Natural killer cell (primary cell): ENCODE measurements around the gene KDM2B. TPM values are rescaled to one million over a fixed set of nuclear protein-coding genes. Genes with fewer than 3 reads are reported as not detected.

Experiments used
- ATAC-seq, 3 donors: fragments of 150-1000 bp in 2 of 3; fragments of 200-7000 bp in 1 of 3; cut with Tn5 transposase; 1 replicate in 1 of 3; 2 replicates in 2 of 3; pipeline ENCODE4 v1.10.0; 2021; ENCODE audit warnings: mild to moderate bottlenecking in 2 of 3, moderate library complexity in 2 of 3
- DNase-seq, 2 donors: peaks; one replicate each; pipeline versions ENCODE4 v3.0.0 to v3.0.0-alpha.2; 2013 to 2021; ENCODE audit warnings: mixed read lengths in 1 of 2
- H3K27ac ChIP-seq: one replicate; pipeline ENCODE4 v1.5.1; 2013; ENCODE audit warnings: mild to moderate bottlenecking, low read length
- H3K27me3 ChIP-seq: one replicate; pipeline ENCODE4 v1.6.1; 2013; ENCODE audit warnings: low read length; ENCODE audit not compliant: control insufficient read depth, insufficient read depth
- H3K36me3 ChIP-seq: one replicate; pipeline ENCODE4 v1.6.1; 2013; ENCODE audit warnings: low read length; ENCODE audit not compliant: control insufficient read depth, insufficient read depth
- H3K4me1 ChIP-seq: one replicate; pipeline ENCODE4 v1.6.1; 2013; ENCODE audit warnings: low read length; ENCODE audit not compliant: control insufficient read depth, insufficient read depth
- H3K4me3 ChIP-seq: one replicate; pipeline ENCODE4 v1.5.1; 2013; ENCODE audit warnings: low read length
- H3K9me3 ChIP-seq: one replicate; pipeline ENCODE4 v1.6.1; 2013; ENCODE audit warnings: low read length; ENCODE audit not compliant: control insufficient read depth, insufficient read depth
- H3K27ac Mint-ChIP-seq, 2 donors: one replicate each; pipeline ENCODE4 v1.8.0; 2022; ENCODE audit warnings: mild to moderate bottlenecking in 2 of 2, mixed read lengths in 2 of 2, moderate library complexity in 1 of 2
- H3K27me3 Mint-ChIP-seq, 2 donors: one replicate each; pipeline ENCODE4 v1.8.0; 2022; ENCODE audit warnings: low read depth in 2 of 2, mixed read lengths in 2 of 2
- H3K36me3 Mint-ChIP-seq: one replicate; pipeline ENCODE4 v1.8.0; 2022; ENCODE audit warnings: mixed read lengths
- H3K4me1 Mint-ChIP-seq, 2 donors: one replicate each; pipeline ENCODE4 v1.8.0; 2022; ENCODE audit warnings: mixed read lengths in 2 of 2
- H3K4me3 Mint-ChIP-seq: one replicate; pipeline ENCODE4 v1.8.0; 2022; ENCODE audit warnings: mild to moderate bottlenecking, moderate library complexity, mixed read lengths
- H3K9me3 Mint-ChIP-seq, 2 donors: one replicate each; pipeline ENCODE4 v1.8.0; 2022; ENCODE audit warnings: mixed read lengths in 2 of 2
- WGBS: methylation state at CpG from one replicate; pipeline ENCODE4 v1.1.7; 2013; ENCODE audit warnings: missing lambda C conversion rate; ENCODE audit not compliant: insufficient coverage; 5-methylcytosine and 5-hydroxymethylcytosine counted together
- intact Hi-C: fragments of 100-400 bp; cut with micrococcal nuclease; formaldehyde crosslinking; loops from one replicate; pipeline ENCODE4 v1.14.2; 2022
- total RNA-seq, 4 donors: library from RNA; stranded (reverse); fragments of 120-200 nt in 1 of 4; gene quantifications; one replicate each; pipeline versions ENCODE4 v1.2.3 to v1.2.4, GENCODE V29; 2013 to 2022
- TF ChIP-seq, protein P1 (sequence below): fragments of 200-600 bp; IDR thresholded peaks from one replicate; pipeline ENCODE4 v1.8.0; 2022; ENCODE audit warnings: antibody characterized with exemption

The KDM2B gene
- total RNA-seq, 3 donors from 2014 or later (not counting 1 experiment from before 2014, with no cell fraction given), result 97.3 to 106 (median 98.1) TPM

GRCh38 chr12:121454921-121455320, 125.9 kb downstream of the KDM2B start:
- no peak overlapping the region for H3K4me3 Mint-ChIP-seq
- ATAC-seq (no peak), DNase-seq (no peak)
- Histone ChIP-seq H3K27ac (no peak overlapping the region), H3K27me3 (no peaks in the 10 kb centered on the region), H3K4me3 (no peak overlapping the region), H3K4me1 (peaks cover 21% of the 10 kb centered on the region), H3K36me3 (no peaks in the 10 kb centered on the region), H3K9me3 (no peaks in the 10 kb centered on the region)
- no peaks in the 10 kb centered on the region for H3K27me3 Mint-ChIP-seq
- peak overlapping the region in 1 of 2 donors; percentile 69 for H3K27ac Mint-ChIP-seq
- no peaks in the 10 kb centered on the region for H3K9me3 Mint-ChIP-seq
- WGBS, result 95% methylated on average over 6 of the region's 6 CpGs
- H3K36me3 Mint-ChIP-seq, result no peaks in the 10 kb centered on the region
- intact Hi-C loops, result no loop called here
- TF ChIP-seq, protein P1, sequence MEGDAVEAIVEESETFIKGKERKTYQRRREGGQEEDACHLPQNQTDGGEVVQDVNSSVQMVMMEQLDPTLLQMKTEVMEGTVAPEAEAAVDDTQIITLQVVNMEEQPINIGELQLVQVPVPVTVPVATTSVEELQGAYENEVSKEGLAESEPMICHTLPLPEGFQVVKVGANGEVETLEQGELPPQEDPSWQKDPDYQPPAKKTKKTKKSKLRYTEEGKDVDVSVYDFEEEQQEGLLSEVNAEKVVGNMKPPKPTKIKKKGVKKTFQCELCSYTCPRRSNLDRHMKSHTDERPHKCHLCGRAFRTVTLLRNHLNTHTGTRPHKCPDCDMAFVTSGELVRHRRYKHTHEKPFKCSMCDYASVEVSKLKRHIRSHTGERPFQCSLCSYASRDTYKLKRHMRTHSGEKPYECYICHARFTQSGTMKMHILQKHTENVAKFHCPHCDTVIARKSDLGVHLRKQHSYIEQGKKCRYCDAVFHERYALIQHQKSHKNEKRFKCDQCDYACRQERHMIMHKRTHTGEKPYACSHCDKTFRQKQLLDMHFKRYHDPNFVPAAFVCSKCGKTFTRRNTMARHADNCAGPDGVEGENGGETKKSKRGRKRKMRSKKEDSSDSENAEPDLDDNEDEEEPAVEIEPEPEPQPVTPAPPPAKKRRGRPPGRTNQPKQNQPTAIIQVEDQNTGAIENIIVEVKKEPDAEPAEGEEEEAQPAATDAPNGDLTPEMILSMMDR, result no peak
- peaks cover 47 to 48% of the 10 kb centered on the region in 2 donors for H3K4me1 Mint-ChIP-seq

GRCh38 chr12:121453629-121454028, 127.2 kb downstream of the KDM2B start:
- H3K36me3 ChIP-seq, result peaks cover 3% of the 10 kb centered on the region
- H3K27ac ChIP-seq, result no peak overlapping the region
- Mint-ChIP-seq H3K27ac (peak overlapping the region in 1 of 2 donors; percentile 14), H3K27me3 (no peaks in the 10 kb centered on the region), H3K4me1 (peaks cover 55 to 60% of the 10 kb centered on the region in 2 donors), H3K9me3 (no peaks in the 10 kb centered on the region), H3K4me3 (no peak overlapping the region), H3K36me3 (no peaks in the 10 kb centered on the region)
- TF ChIP-seq, protein P1, result no peak
- WGBS, result 92% methylated on average over 18 of the region's 18 CpGs
- H3K9me3 ChIP-seq, result no peaks in the 10 kb centered on the region
- no peak overlapping the region for H3K4me3 ChIP-seq
- ATAC-seq, result no peak
- peaks cover 21% of the 10 kb centered on the region for H3K4me1 ChIP-seq
- DNase-seq, result no peak
- intact Hi-C loops, result no loop called here
- H3K27me3 ChIP-seq, result no peaks in the 10 kb centered on the region

DNA sequence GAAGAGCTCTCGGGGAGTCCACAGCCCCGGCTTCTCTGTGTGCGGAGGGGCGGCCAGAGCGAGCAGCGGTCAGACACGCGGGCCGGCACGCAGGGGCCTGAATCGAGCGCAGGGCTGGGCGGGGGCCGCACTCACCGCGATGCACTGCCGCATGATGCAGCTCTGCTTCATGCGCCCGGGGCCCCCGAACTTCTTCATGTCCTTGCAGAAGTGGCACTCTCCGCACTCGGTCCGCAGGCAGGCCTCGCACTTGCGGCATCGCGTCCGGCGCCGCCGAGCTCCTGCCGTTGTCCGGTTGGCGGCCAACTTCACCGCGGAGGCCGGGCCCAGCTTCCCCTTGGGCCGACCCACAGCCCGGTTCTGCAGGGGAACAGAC, 127.8 kb downstream of the KDM2B start:
- Mint-ChIP-seq H3K27me3 (no peaks in the 10 kb centered on the region), H3K27ac (no peak overlapping the region), H3K36me3 (no peaks in the 10 kb centered on the region), H3K4me3 (no peak overlapping the region), H3K9me3 (no peaks in the 10 kb centered on the region), H3K4me1 (peaks cover 57 to 64% of the 10 kb centered on the region in 2 donors)
- 97% methylated on average over 39 of the region's 39 CpGs for WGBS
- TF ChIP-seq, protein P1, result no peak
- no peak for DNase-seq
- H3K9me3 ChIP-seq, result no peaks in the 10 kb centered on the region
- peaks cover 21% of the 10 kb centered on the region for H3K4me1 ChIP-seq
- no peak overlapping the region for H3K27ac ChIP-seq
- H3K36me3 ChIP-seq, result peaks cover 3% of the 10 kb centered on the region
- no peaks in the 10 kb centered on the region for H3K27me3 ChIP-seq
- no peak for ATAC-seq
- no peak overlapping the region for H3K4me3 ChIP-seq
- intact Hi-C loops, result no loop called here

DNA sequence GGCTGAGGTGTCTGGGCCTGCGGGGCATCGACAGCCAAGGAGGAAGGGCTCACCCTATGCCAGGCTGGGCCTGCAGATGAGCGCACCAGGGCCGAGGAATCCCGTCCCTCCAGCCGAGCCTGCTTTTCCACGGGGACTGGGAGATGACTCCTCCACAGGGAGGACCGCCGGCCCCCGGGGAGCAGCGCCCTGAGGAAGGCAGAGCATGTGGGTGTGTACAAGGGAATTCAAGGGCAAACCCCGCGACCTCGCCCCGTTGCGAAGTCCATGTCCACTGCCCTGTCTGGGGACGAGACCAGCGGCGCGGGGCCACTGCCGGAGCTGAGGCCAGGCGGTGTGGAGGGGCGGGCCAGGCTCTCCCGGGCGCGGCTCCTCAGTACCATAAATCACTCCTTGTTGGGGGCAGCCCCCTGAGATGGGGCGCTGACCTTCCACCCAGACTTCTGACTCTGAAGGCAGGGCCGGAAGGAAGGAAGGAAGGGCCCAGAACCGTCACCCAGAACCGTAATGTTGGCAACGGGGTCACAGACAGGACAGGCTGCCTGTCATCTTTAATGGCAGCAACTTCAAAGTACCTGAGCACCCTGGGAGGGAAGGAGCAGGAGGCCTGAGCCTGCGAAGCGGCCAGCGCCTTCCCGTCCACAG, 128.4 kb downstream of the KDM2B start:
- 87% methylated on average over 32 of the region's 35 CpGs for WGBS
- H3K4me3 Mint-ChIP-seq, result no peak overlapping the region
- Histone ChIP-seq H3K27ac (no peak overlapping the region), H3K4me1 (peaks cover 21% of the 10 kb centered on the region), H3K27me3 (no peaks in the 10 kb centered on the region), H3K9me3 (no peaks in the 10 kb centered on the region), H3K36me3 (peaks cover 3% of the 10 kb centered on the region), H3K4me3 (no peak overlapping the region)
- TF ChIP-seq, protein P1, result no peak
- H3K27me3 Mint-ChIP-seq, result no peaks in the 10 kb centered on the region
- ATAC-seq (peak in 1 of 3 donors; percentile 19), DNase-seq (no peak)
- no peaks in the 10 kb centered on the region for H3K9me3 Mint-ChIP-seq
- no peaks in the 10 kb centered on the region for H3K36me3 Mint-ChIP-seq
- intact Hi-C loops, result no loop called here
- peaks cover 52 to 59% of the 10 kb centered on the region in 2 donors for H3K4me1 Mint-ChIP-seq
- peak overlapping the region in 1 of 2 donors; percentile 42 for H3K27ac Mint-ChIP-seq
